H1 (cell line): ENCODE data around the gene B4GALNT1. TPM values are rescaled to one million over a fixed set of nuclear protein-coding genes. Genes with fewer than 3 reads are reported as not detected.

Experiments used
- CTCF ChIA-PET: fragments of 300-600 bp; sonication (Branson Sonifier 250); formaldehyde crosslinking; loops from one replicate; lab custom pipeline; 2021; ENCODE audit not compliant: partially characterized antibody; lab: Charles Lee
- POLR2A ChIA-PET: fragments of 300-600 bp; sonication (Branson Sonifier 250); formaldehyde crosslinking; loops from one replicate; lab custom pipeline; 2021; ENCODE audit warnings: inconsistent platforms; ENCODE audit not compliant: partially characterized antibody; lab: Charles Lee
- DNase-seq, 2 experiments: peaks; one replicate each; pipeline versions ENCODE4 v3.0.0 to v3.0.0-alpha.2; 2010 to 2022; ENCODE audit warnings: low spot score in 2 of 2, low read depth in 1 of 2, mixed read lengths in 1 of 2
- FAIRE-seq: peaks from 2 replicates; lab custom pipeline; 2011; peaks lifted over from hg19 to GRCh38; lab: Jason Lieb, UNC
- H2AFZ ChIP-seq: 2 replicates; pipeline ENCODE4 v1.8.1; 2012; ENCODE audit warnings: low read length, inconsistent platforms
- H2AK5ac ChIP-seq: 2 replicates; pipeline ENCODE4 v1.6.1; 2013; ENCODE audit warnings: low read depth, low read length
- H2BK120ac ChIP-seq: replicated peaks from 2 replicates; pipeline ENCODE3; 2013; ENCODE audit warnings: low read depth, low read length, inconsistent platforms
- H2BK12ac ChIP-seq: 2 replicates; pipeline ENCODE4 v1.6.1; 2013; ENCODE audit warnings: low read depth, low read length
- H2BK15ac ChIP-seq: 2 replicates; pipeline ENCODE4 v1.6.1; 2013; ENCODE audit warnings: low read length
- H2BK20ac ChIP-seq: 2 replicates; pipeline ENCODE4 v1.6.1; 2013; ENCODE audit warnings: low read length
- H2BK5ac ChIP-seq: 2 replicates; pipeline ENCODE4 v1.6.1; 2013; ENCODE audit warnings: low read depth, low read length
- H3K14ac ChIP-seq: 2 replicates; pipeline ENCODE4 v1.6.1; 2013; ENCODE audit warnings: inconsistent platforms; ENCODE audit not compliant: insufficient read length
- H3K18ac ChIP-seq: 2 replicates; pipeline ENCODE4 v1.6.1; 2013; ENCODE audit warnings: low read length; ENCODE audit errors: extremely low read depth
- H3K23ac ChIP-seq: 2 replicates; pipeline ENCODE4 v1.6.1; 2013; ENCODE audit warnings: inconsistent platforms; ENCODE audit not compliant: insufficient read length
- H3K23me2 ChIP-seq: 2 replicates; pipeline ENCODE4 v1.6.1; 2013; ENCODE audit warnings: low read depth, low read length
- H3K27ac ChIP-seq: 2 replicates; pipeline ENCODE4 v1.6.1; 2011; ENCODE audit warnings: low read depth, low read length, inconsistent platforms
- H3K27me3 ChIP-seq, 4 experiments: replicated peaks in 1 of 4; 1 replicate in 1 of 4; 2 replicates in 3 of 4; pipeline versions ENCODE4 v1.6.1 to v1.8.1; 2011 to 2013; ENCODE audit warnings: low read length in 3 of 4, mild to moderate bottlenecking in 3 of 4, inconsistent platforms in 2 of 4, mixed read lengths in 2 of 4, moderate library complexity in 1 of 4; ENCODE audit not compliant: control insufficient read depth in 3 of 4, insufficient read depth in 3 of 4; ENCODE audit errors: extremely low read depth in 1 of 4
- H3K36me3 ChIP-seq, 4 experiments: 2 replicates each; pipeline versions ENCODE4 v1.6.1 to v1.8.1; 2011 to 2013; ENCODE audit warnings: mild to moderate bottlenecking in 4 of 4, low read length in 3 of 4, moderate library complexity in 2 of 4, control low read depth in 1 of 4, inconsistent platforms in 1 of 4; ENCODE audit not compliant: insufficient read depth in 4 of 4, control insufficient read depth in 2 of 4
- H3K4ac ChIP-seq: replicated peaks from 2 replicates; pipeline ENCODE3; 2013; ENCODE audit warnings: low read length, low read depth, mixed read lengths, inconsistent platforms; ENCODE audit not compliant: insufficient read length
- H3K4me1 ChIP-seq, 4 experiments: replicated peaks in 1 of 4; 1 replicate in 1 of 4; 2 replicates in 3 of 4; pipeline versions ENCODE4 v1.6.1 to v1.8.1; 2011 to 2013; ENCODE audit warnings: low read length in 3 of 4, inconsistent platforms in 2 of 4, mixed read lengths in 1 of 4; ENCODE audit not compliant: insufficient read depth in 4 of 4, control insufficient read depth in 3 of 4
- H3K4me2 ChIP-seq, 2 experiments: 2 replicates each; pipeline versions ENCODE4 v1.6.1 to v1.8.1; 2011 to 2013; ENCODE audit warnings: low read depth in 2 of 2, low read length in 2 of 2, control low read depth in 1 of 2, inconsistent platforms in 1 of 2, mild to moderate bottlenecking in 1 of 2; ENCODE audit not compliant: insufficient read depth in 1 of 2
- H3K4me3 ChIP-seq, 4 experiments: fragments of 200-600, 300-600 bp in 1 of 4; sonication (generic), shearing (Covaris generic), sonication (Bioruptor Twin) in 1 of 4; 2 replicates each; pipeline versions ENCODE4 v1.5.1 to v1.8.1; 2011 to 2016; ENCODE audit warnings: low read length in 4 of 4, low read depth in 3 of 4, control low read depth in 2 of 4, inconsistent platforms in 2 of 4, mild to moderate bottlenecking in 2 of 4, mixed read lengths in 1 of 4, moderate library complexity in 1 of 4; ENCODE audit not compliant: insufficient read depth in 2 of 4; ENCODE audit errors: extremely low read depth in 1 of 4
- H3K56ac ChIP-seq: replicated peaks from 2 replicates; pipeline ENCODE3; 2013; ENCODE audit warnings: low read depth, mild to moderate bottlenecking, mixed read lengths, low read length, inconsistent platforms; ENCODE audit not compliant: insufficient read length
- H3K79me1 ChIP-seq: 2 replicates; pipeline ENCODE4 v1.6.1; 2013; ENCODE audit warnings: low read depth, low read length, control low read depth
- H3K79me2 ChIP-seq, 2 experiments: 2 replicates each; pipeline versions ENCODE4 v1.6.1 to v1.8.1; 2012 to 2013; ENCODE audit warnings: low read length in 2 of 2, mild to moderate bottlenecking in 2 of 2, inconsistent platforms in 1 of 2; ENCODE audit not compliant: insufficient read depth in 2 of 2, control insufficient read depth in 1 of 2
- H3K9ac ChIP-seq, 4 experiments: replicated peaks in 1 of 4; 1 replicate in 1 of 4; 2 replicates in 3 of 4; pipeline versions ENCODE4 v1.6.1 to v1.8.1; 2011 to 2013; ENCODE audit warnings: low read depth in 3 of 4, low read length in 3 of 4, control low read depth in 2 of 4, mild to moderate bottlenecking in 2 of 4, moderate library complexity in 2 of 4, inconsistent platforms in 1 of 4; ENCODE audit errors: extremely low read depth in 1 of 4
- H3K9me3 ChIP-seq, 2 experiments: 2 replicates each; pipeline versions ENCODE4 v1.6.1 to v1.8.1; 2012 to 2013; ENCODE audit warnings: mild to moderate bottlenecking in 2 of 2, moderate library complexity in 2 of 2, control low read depth in 1 of 2, inconsistent platforms in 1 of 2, low read depth in 1 of 2, low read length in 1 of 2, mixed read lengths in 1 of 2; ENCODE audit not compliant: insufficient read depth in 2 of 2
- H4K20me1 ChIP-seq, 2 experiments: replicated peaks in 1 of 2; 2 replicates each; pipeline versions ENCODE3 to v1.8.1; 2011 to 2013; ENCODE audit warnings: inconsistent platforms in 2 of 2, low read length in 2 of 2, mild to moderate bottlenecking in 1 of 2; ENCODE audit not compliant: insufficient read depth in 2 of 2, control insufficient read depth in 1 of 2
- H4K5ac ChIP-seq: 2 replicates; pipeline ENCODE4 v1.6.1; 2013; ENCODE audit warnings: low read length, low read depth, mixed read lengths, inconsistent platforms; ENCODE audit not compliant: insufficient read length
- H4K8ac ChIP-seq: 2 replicates; pipeline ENCODE4 v1.8.0; 2013; ENCODE audit warnings: mild to moderate bottlenecking, moderate library complexity, low read length, inconsistent platforms; ENCODE audit not compliant: insufficient read depth; ENCODE audit errors: extremely low read depth
- H4K91ac ChIP-seq: replicated peaks from 2 replicates; pipeline ENCODE3; 2013; ENCODE audit warnings: low read length, mixed read lengths, inconsistent platforms; ENCODE audit not compliant: insufficient read length
- CHD2 ChIP-seq: IDR thresholded peaks from 2 replicates; pipeline ENCODE4 v1.6.1; 2012; ENCODE audit warnings: low read length, improper control_type of control experiment
- GABPA ChIP-seq: IDR thresholded peaks from 2 replicates; pipeline ENCODE4 v1.6.1; 2011; ENCODE audit warnings: mild to moderate bottlenecking, low read length, moderate library complexity, borderline replicate concordance; ENCODE audit not compliant: insufficient read depth
- JUND ChIP-seq: IDR thresholded peaks from 2 replicates; pipeline ENCODE4 v1.6.1; 2011; ENCODE audit warnings: mild to moderate bottlenecking, improper control_type of control experiment, low read length
- POLR2A ChIP-seq, 2 experiments: IDR thresholded peaks; 1 replicate in 1 of 2; 2 replicates in 1 of 2; pipeline ENCODE4 v1.6.1; 2011; ENCODE audit warnings: low read depth in 2 of 2, low read length in 2 of 2, mild to moderate bottlenecking in 2 of 2; ENCODE audit errors: control extremely low read depth in 1 of 2
- RAD21 ChIP-seq, 2 experiments: IDR thresholded peaks in 1 of 2; conservative IDR thresholded peaks in 1 of 2; 2 replicates each; pipeline ENCODE4 v1.6.1; 2011; ENCODE audit warnings: low read depth in 2 of 2, low read length in 2 of 2, improper control_type of control experiment in 1 of 2, inconsistent platforms in 1 of 2, mild to moderate bottlenecking in 1 of 2, moderate library complexity in 1 of 2
- RNF2 ChIP-seq: fragments of 200-900, 300-1000 bp; sonication (generic); IDR thresholded peaks from 2 replicates; pipeline ENCODE4 v1.7.1; 2016; ENCODE audit warnings: borderline replicate concordance, low read depth, mild to moderate bottlenecking, antibody characterized with exemption, low read length; ENCODE audit not compliant: poor library complexity, severe bottlenecking; ENCODE audit errors: missing control alignments
- RXRA ChIP-seq: IDR thresholded peaks from 2 replicates; pipeline ENCODE4 v1.6.1; 2011; ENCODE audit warnings: low read depth, mild to moderate bottlenecking, low read length, moderate library complexity; ENCODE audit not compliant: insufficient read depth
- SP4 ChIP-seq: IDR thresholded peaks from 2 replicates; pipeline ENCODE4 v1.6.1; 2012; ENCODE audit warnings: low read length, inconsistent platforms
- YY1 ChIP-seq: IDR thresholded peaks from 2 replicates; pipeline ENCODE4 v1.6.1; 2011; ENCODE audit warnings: low read depth, mild to moderate bottlenecking, low read length
- WGBS, 2 experiments: shearing (Covaris generic) in 1 of 2; methylation state at CpG; one replicate each; pipeline versions ENCODE4 v1.1.6 to v1.1.7; 2013 to 2015; ENCODE audit warnings: low lambda C conversion rate in 2 of 2, mixed read lengths in 2 of 2, inconsistent platforms in 1 of 2, low coverage in 1 of 2, missing lambda C conversion rate in 1 of 2; ENCODE audit not compliant: insufficient replicate concordance in 2 of 2, insufficient coverage in 1 of 2, insufficient read length in 1 of 2; ENCODE audit errors: extremely low coverage in 1 of 2, missing lambda C conversion rate in 1 of 2; 5-methylcytosine and 5-hydroxymethylcytosine counted together
- polyA plus RNA-seq, 7 experiments: library from polyadenylated mRNA; depleted of rRNA in 3 of 7; stranded (reverse) in 5 of 7; unstranded in 2 of 7; fragments of >200 nt in 5 of 7; fragments of 200-250 nt in 2 of 7; gene quantifications; 1 replicate in 5 of 7; 2 replicates in 1 of 7; 4 replicates in 1 of 7; pipeline versions ENCODE4 v1.2.1 to v1.2.3, GENCODE V29; 2011 to 2013; ENCODE audit warnings: missing spikeins in 2 of 7, mixed read lengths in 2 of 7
- total RNA-seq: library from RNA; stranded (reverse); fragmentation: NEBNext Ultra II Directional; extraction: Animal tissue kit (Norgen Biotek cat#: 25700); gene quantifications from 2 replicates; pipeline ENCODE4 v1.2.1, GENCODE V29; 2021
- TF ChIP-seq, protein P1 (sequence below): IDR thresholded peaks from 2 replicates; pipeline ENCODE4 v1.6.1; 2011; ENCODE audit warnings: low read depth, mild to moderate bottlenecking, low read length; ENCODE audit not compliant: insufficient read depth
- TF ChIP-seq, protein P2 (sequence below): IDR thresholded peaks from 2 replicates; pipeline ENCODE4 v1.6.1; 2011; ENCODE audit warnings: low read length, improper control_type of control experiment

B4GALNT1 gene
- total and polyA plus RNA-seq, 2 of the 8 experiments (the other 6 are each of a cell fraction or from before 2014, with no cell fraction given), result 1.5 to 2.3 TPM

GRCh38 chr12:57586832-57587429 lies 46.1 kb downstream of the B4GALNT1 start:
- Histone ChIP-seq H2BK12ac (no peak overlapping the region), H3K79me2 (peaks cover 3 to 6% of the 10 kb centered on the region in 2 experiments; a peak in 2 of 4 replicates), H2BK15ac (no peak overlapping the region), H3K23ac (no peak overlapping the region), H3K18ac (no peak overlapping the region), H2AFZ (no peak overlapping the region), H3K4ac (no peak overlapping the region), H3K9me3 (no peaks in the 10 kb centered on the region), H3K23me2 (peaks cover 13% of the 10 kb centered on the region; the same call in 1 of the 2 replicates), H4K20me1 (peaks cover 3 to 4% of the 10 kb centered on the region in 2 experiments), H3K27me3 (no peaks in the 10 kb centered on the region), H3K36me3 (peaks cover 0 to 14% (median under 1%) of the 10 kb centered on the region in 4 experiments; a peak in 5 of 8 replicates), H3K79me1 (no peaks in the 10 kb centered on the region), H3K4me2 (no peak overlapping the region), H2AK5ac (no peak overlapping the region), H4K8ac (no peak overlapping the region), H2BK120ac (no peak overlapping the region), H2BK20ac (no peak overlapping the region), H3K56ac (no peak overlapping the region), H3K27ac (no peak overlapping the region), H2BK5ac (no peak overlapping the region), H3K4me1 (peaks cover 2 to 5% (median 3%) of the 10 kb centered on the region in 4 experiments; a peak in 6 of 7 replicates), H3K14ac (no peak overlapping the region), H3K4me3 (no peak overlapping the region), H3K9ac (no peak overlapping the region), H4K91ac (no peak overlapping the region), H4K5ac (no peak overlapping the region)
- WGBS, 2 experiments, result 92% methylated on average over 3 of the region's 3 CpGs; no CpG with 5 or more reads in 1 of the 2 experiments
- DNase-seq (no peak), FAIRE-seq (no peak)
- ChIA-PET POLR2A (interaction anchor here (0.6 to 1.0 kb wide), 2 partner anchors 13 to 33 kb away, joined by 3 read pairs; no protein-coding TSS in a partner anchor), CTCF (interaction anchor here (1.1 to 7.8 kb wide), 4 partner anchors 16 to 37 kb away, joined by 3 to 201 read pairs (median 93); partner anchors contain the start of gene ARHGEF25)
- TF ChIP-seq YY1 (no peak), RAD21 (IDR thresholded peaks at IDR 0.05 in 1 of 2, conservative IDR thresholded peaks at IDR 0.05 in 1 of 2; ENCODE audit: low read depth in 2 of 2, low read length in 2 of 2) (no peak), CHD2 (no peak), RNF2 (no peak), RXRA (no peak), JUND (no peak), SP4 (no peak), POLR2A (IDR thresholded peaks at IDR 0.05; ENCODE audit: control extremely low read depth in 1 of 2, low read depth in 2 of 2, low read length in 2 of 2) (no peak), GABPA (no peak)
- TF ChIP-seq, protein P1, sequence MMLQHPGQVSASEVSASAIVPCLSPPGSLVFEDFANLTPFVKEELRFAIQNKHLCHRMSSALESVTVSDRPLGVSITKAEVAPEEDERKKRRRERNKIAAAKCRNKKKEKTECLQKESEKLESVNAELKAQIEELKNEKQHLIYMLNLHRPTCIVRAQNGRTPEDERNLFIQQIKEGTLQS, result no peak
- TF ChIP-seq, protein P2, sequence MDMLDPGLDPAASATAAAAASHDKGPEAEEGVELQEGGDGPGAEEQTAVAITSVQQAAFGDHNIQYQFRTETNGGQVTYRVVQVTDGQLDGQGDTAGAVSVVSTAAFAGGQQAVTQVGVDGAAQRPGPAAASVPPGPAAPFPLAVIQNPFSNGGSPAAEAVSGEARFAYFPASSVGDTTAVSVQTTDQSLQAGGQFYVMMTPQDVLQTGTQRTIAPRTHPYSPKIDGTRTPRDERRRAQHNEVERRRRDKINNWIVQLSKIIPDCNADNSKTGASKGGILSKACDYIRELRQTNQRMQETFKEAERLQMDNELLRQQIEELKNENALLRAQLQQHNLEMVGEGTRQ, result no peak
